ENCODE data around the gene ZDHHC11.
"Not testable (repeated sequence)": the region's sequence is repeated elsewhere in the genome, so short reads cannot be mapped to it uniquely, and the experiment has no call there.

The ZDHHC11 gene

DNA sequence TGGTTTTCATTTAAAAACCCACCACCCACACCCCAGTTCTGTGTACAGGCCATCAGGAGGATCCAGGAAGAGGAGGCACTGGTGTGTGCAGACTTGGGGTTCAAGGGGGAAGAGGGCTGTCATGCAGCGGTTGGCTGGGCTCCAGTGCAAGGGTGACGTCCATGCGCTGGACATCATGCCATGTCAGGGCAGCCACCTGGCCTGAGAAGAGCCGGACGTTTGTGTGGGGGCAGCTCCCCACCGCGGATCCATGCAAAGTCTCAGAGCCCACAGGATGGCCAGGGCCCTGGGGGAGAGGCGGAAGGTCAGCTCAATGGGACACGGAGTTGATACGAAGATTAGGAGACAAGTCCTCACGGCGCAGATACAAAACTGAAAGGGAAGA, 30.8 kb upstream of the ZDHHC11 start:
- H3K18ac ChIP-seq (ENCODE audit: low read length) = no peak overlapping the region
- no peak overlapping the region for H3K4ac ChIP-seq (ENCODE audit: low read depth, low read length)
- no peak overlapping the region for H3K14ac ChIP-seq (ENCODE audit: low read length)
- no peaks in the 10 kb centered on the region for H3K27me3 ChIP-seq (ENCODE audit: insufficient read depth, low read length)
- no peak overlapping the region for H2BK5ac ChIP-seq (ENCODE audit: low read depth, low read length, poor library complexity)
- H3K79me2 ChIP-seq (ENCODE audit: control insufficient read depth, insufficient read depth, low read length, poor library complexity) = no peaks in the 10 kb centered on the region
- no peak overlapping the region for H4K12ac ChIP-seq (ENCODE audit: low read depth, low read length)
- no peak overlapping the region for H2AFZ ChIP-seq (ENCODE audit: insufficient read depth, low read length, poor library complexity)
- no peak overlapping the region for H3K23ac ChIP-seq (ENCODE audit: low read length)
- H4K91ac ChIP-seq (ENCODE audit: low read depth, low read length) = no peak overlapping the region
- no peak overlapping the region for H2AK5ac ChIP-seq (ENCODE audit: low read length)
- no peaks in the 10 kb centered on the region for H3K79me1 ChIP-seq (ENCODE audit: low read length)
- no peak overlapping the region for H3K27ac ChIP-seq (ENCODE audit: low read depth, low read length)
- no peak overlapping the region for H4K8ac ChIP-seq (ENCODE audit: low read depth, low read length)
- no peaks in the 10 kb centered on the region for H3K4me1 ChIP-seq (ENCODE audit: control insufficient read depth in 1 of 2, insufficient read depth in 2 of 2, low read length in 2 of 2)
- no peak overlapping the region for H3K4me2 ChIP-seq (ENCODE audit: low read length)
- no CpG with 5 or more reads among the region's 12 CpGs for WGBS (ENCODE audit: extremely low coverage, insufficient coverage, insufficient read length)
- no peak overlapping the region for H3K4me3 ChIP-seq (ENCODE audit: low read depth, low read length)
- DNase-seq = no peak
- H3K9ac ChIP-seq (ENCODE audit: low read length) = no peak overlapping the region
- no peak overlapping the region for H2BK12ac ChIP-seq (ENCODE audit: low read length)
- H3K9me3 ChIP-seq (ENCODE audit: insufficient read depth, low read depth, low read length) = peaks cover 3% of the 10 kb centered on the region
- no peak overlapping the region for H2BK120ac ChIP-seq (ENCODE audit: insufficient read depth, low read length, poor library complexity)
- H3K36me3 ChIP-seq (ENCODE audit: control insufficient read depth in 1 of 2, insufficient read depth in 2 of 2, low read length in 2 of 2) = peaks cover 71 to 76% of the 10 kb centered on the region in 2 experiments

DNA sequence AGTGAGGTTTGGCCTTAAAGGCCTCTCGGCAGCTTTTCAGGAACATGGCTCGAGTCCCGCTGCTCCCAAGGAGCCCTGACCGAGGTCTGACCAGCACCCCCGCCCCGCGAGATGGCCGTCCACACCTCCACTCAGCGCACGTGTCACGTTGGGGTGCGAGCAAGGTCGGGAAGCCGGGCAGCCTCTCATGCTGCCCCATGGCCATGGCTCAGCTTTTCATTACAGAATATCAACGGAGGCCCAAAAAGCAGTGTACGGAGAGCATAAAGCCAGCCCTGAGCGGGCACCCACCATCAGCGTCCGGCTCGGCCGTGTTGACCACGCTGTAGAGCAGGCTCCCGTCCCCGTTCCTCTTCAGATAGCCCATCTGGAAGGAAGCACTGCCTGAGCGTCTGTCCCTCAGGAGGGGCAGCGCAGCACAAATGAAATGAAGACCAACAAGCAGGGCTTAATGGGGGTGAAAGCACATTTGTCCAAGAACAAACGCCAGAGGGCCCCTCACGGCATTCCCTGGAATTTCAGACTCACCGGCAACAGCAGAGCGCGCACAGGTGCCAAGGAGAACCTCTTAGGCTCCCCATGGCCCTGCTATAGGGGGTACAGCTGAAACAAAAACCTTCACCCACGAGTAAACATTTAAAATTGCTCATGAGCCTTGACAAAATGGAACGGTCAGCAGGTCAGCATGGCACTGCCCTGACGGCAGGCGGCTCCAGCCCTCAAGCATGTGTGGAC, 30.2 kb upstream of the ZDHHC11 start:
- no CpG with 5 or more reads among the region's 35 CpGs for WGBS (ENCODE audit: extremely low coverage, insufficient coverage, insufficient read length)

DNA sequence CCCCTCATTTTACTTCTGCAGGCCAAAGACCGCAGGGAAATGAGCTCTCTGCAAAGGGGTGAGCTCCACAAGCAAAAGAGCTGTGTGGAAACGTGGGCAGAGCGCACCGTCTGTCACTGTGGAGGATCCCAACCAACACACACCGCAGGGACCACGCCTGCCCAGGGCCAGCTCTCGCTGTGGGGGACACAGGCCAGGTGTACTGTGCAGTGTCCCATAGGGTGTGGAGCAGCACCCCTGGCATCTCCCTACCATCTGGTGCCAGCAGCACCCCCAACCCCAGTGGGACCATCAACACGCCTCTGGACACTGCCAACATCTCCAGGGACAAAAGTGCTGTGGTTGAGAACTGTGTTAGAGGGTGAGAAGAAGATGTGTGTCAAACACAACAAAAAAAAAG, 27.9 kb upstream of the ZDHHC11 start:
- not testable (repeated sequence) for H4K12ac ChIP-seq (ENCODE audit: low read depth, low read length); H3K79me2 ChIP-seq (ENCODE audit: control insufficient read depth, insufficient read depth, low read length, poor library complexity); H4K8ac ChIP-seq (ENCODE audit: low read depth, low read length); H3K23ac ChIP-seq (ENCODE audit: low read length); H3K4me2 ChIP-seq (ENCODE audit: low read length); H3K79me1 ChIP-seq (ENCODE audit: low read length); H3K27me3 ChIP-seq (ENCODE audit: insufficient read depth, low read length); H2BK120ac ChIP-seq (ENCODE audit: insufficient read depth, low read length, poor library complexity); H3K4ac ChIP-seq (ENCODE audit: low read depth, low read length); H3K4me3 ChIP-seq (ENCODE audit: low read depth, low read length); H3K4me1 ChIP-seq (ENCODE audit: control insufficient read depth in 1 of 2, insufficient read depth in 2 of 2, low read length in 2 of 2); H2AK5ac ChIP-seq (ENCODE audit: low read length); H3K9me3 ChIP-seq (ENCODE audit: insufficient read depth, low read depth, low read length); H3K14ac ChIP-seq (ENCODE audit: low read length); H4K91ac ChIP-seq (ENCODE audit: low read depth, low read length); H3K9ac ChIP-seq (ENCODE audit: low read length); H3K27ac ChIP-seq (ENCODE audit: low read depth, low read length); H2AFZ ChIP-seq (ENCODE audit: insufficient read depth, low read length, poor library complexity); H3K18ac ChIP-seq (ENCODE audit: low read length); H2BK12ac ChIP-seq (ENCODE audit: low read length); DNase-seq; H2BK5ac ChIP-seq (ENCODE audit: low read depth, low read length, poor library complexity)
- WGBS (ENCODE audit: extremely low coverage, insufficient coverage, insufficient read length) = no CpG with 5 or more reads among the region's 8 CpGs
- peaks cover 63 to 69% of the 10 kb centered on the region in 2 experiments for H3K36me3 ChIP-seq (ENCODE audit: control insufficient read depth in 1 of 2, insufficient read depth in 2 of 2, low read length in 2 of 2)

More for the DNA sequence above, 30.2 kb upstream of the ZDHHC11 start:
- no peak overlapping the region for H4K91ac ChIP-seq (ENCODE audit: low read depth, low read length)
- no peak overlapping the region for H2BK5ac ChIP-seq (ENCODE audit: low read depth, low read length, poor library complexity)
- no peak overlapping the region for H3K23ac ChIP-seq (ENCODE audit: low read length)
- no peaks in the 10 kb centered on the region for H3K4me1 ChIP-seq (ENCODE audit: control insufficient read depth in 1 of 2, insufficient read depth in 2 of 2, low read length in 2 of 2)
- H3K9ac ChIP-seq (ENCODE audit: low read length) = no peak overlapping the region
- H2BK120ac ChIP-seq (ENCODE audit: insufficient read depth, low read length, poor library complexity) = no peak overlapping the region
- no peak overlapping the region for H2BK12ac ChIP-seq (ENCODE audit: low read length)
- no peak overlapping the region for H3K18ac ChIP-seq (ENCODE audit: low read length)
- no peak overlapping the region for H2AFZ ChIP-seq (ENCODE audit: insufficient read depth, low read length, poor library complexity)
- H3K27ac ChIP-seq (ENCODE audit: low read depth, low read length) = no peak overlapping the region
- no peak for DNase-seq
- no peaks in the 10 kb centered on the region for H3K79me2 ChIP-seq (ENCODE audit: control insufficient read depth, insufficient read depth, low read length, poor library complexity)
- no peaks in the 10 kb centered on the region for H3K27me3 ChIP-seq (ENCODE audit: insufficient read depth, low read length)
- H3K4me3 ChIP-seq (ENCODE audit: low read depth, low read length) = no peak overlapping the region
- H4K8ac ChIP-seq (ENCODE audit: low read depth, low read length) = no peak overlapping the region
- H3K4me2 ChIP-seq (ENCODE audit: low read length) = no peak overlapping the region
- H4K12ac ChIP-seq (ENCODE audit: low read depth, low read length) = no peak overlapping the region
- no peaks in the 10 kb centered on the region for H3K79me1 ChIP-seq (ENCODE audit: low read length)
- H3K14ac ChIP-seq (ENCODE audit: low read length) = no peak overlapping the region
- no peak overlapping the region for H2AK5ac ChIP-seq (ENCODE audit: low read length)
- H3K9me3 ChIP-seq (ENCODE audit: insufficient read depth, low read depth, low read length) = peaks cover 3% of the 10 kb centered on the region
- no peak overlapping the region for H3K4ac ChIP-seq (ENCODE audit: low read depth, low read length)
- H3K36me3 ChIP-seq (ENCODE audit: control insufficient read depth in 1 of 2, insufficient read depth in 2 of 2, low read length in 2 of 2) = peaks cover 69 to 75% of the 10 kb centered on the region in 2 experiments

DNA sequence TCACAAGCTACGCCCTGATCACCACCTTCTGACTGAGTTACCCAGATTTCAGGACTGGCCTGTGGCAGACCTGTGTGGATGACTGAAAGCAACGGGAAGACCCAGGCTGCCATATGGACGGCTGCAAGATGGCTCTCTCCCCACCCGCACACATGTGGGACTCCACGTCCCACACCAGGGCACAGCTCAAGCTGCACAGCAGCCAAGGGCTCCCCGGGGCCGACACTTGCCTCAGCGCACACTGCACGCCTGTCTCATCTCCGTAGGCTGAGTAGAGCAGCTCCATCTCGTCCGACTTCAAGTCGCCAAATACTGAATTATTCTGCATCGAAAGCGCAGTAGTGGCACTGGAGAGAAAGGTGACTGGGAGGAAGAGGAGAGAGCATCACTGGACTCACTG, 27.3 kb upstream of the ZDHHC11 start:
- no peak overlapping the region for H4K12ac ChIP-seq (ENCODE audit: low read depth, low read length)

More for the DNA sequence above, 27.3 kb upstream of the ZDHHC11 start:
- H3K79me1 ChIP-seq (ENCODE audit: low read length) = no peaks in the 10 kb centered on the region
- no peak overlapping the region for H3K4me2 ChIP-seq (ENCODE audit: low read length)
- no peaks in the 10 kb centered on the region for H3K27me3 ChIP-seq (ENCODE audit: insufficient read depth, low read length)
- DNase-seq = no peak
- H4K91ac ChIP-seq (ENCODE audit: low read depth, low read length) = no peak overlapping the region
- no peaks in the 10 kb centered on the region for H3K4me1 ChIP-seq (ENCODE audit: control insufficient read depth in 1 of 2, insufficient read depth in 2 of 2, low read length in 2 of 2)
- peak overlapping the region; percentile 30 for H3K18ac ChIP-seq (ENCODE audit: low read length)
- H2AFZ ChIP-seq (ENCODE audit: insufficient read depth, low read length, poor library complexity) = no peak overlapping the region
- no peak overlapping the region for H2BK120ac ChIP-seq (ENCODE audit: insufficient read depth, low read length, poor library complexity)
- H3K4me3 ChIP-seq (ENCODE audit: low read depth, low read length) = no peak overlapping the region
- no peak overlapping the region for H4K8ac ChIP-seq (ENCODE audit: low read depth, low read length)
- H3K9me3 ChIP-seq (ENCODE audit: insufficient read depth, low read depth, low read length) = peaks cover 3% of the 10 kb centered on the region
- no peak overlapping the region for H3K9ac ChIP-seq (ENCODE audit: low read length)
- no peak overlapping the region for H3K14ac ChIP-seq (ENCODE audit: low read length)
- H2BK12ac ChIP-seq (ENCODE audit: low read length) = no peak overlapping the region
- H3K27ac ChIP-seq (ENCODE audit: low read depth, low read length) = no peak overlapping the region
- H3K79me2 ChIP-seq (ENCODE audit: control insufficient read depth, insufficient read depth, low read length, poor library complexity) = no peaks in the 10 kb centered on the region
- no peak overlapping the region for H3K4ac ChIP-seq (ENCODE audit: low read depth, low read length)
- H3K36me3 ChIP-seq (ENCODE audit: control insufficient read depth in 1 of 2, insufficient read depth in 2 of 2, low read length in 2 of 2) = peaks cover 62 to 68% of the 10 kb centered on the region in 2 experiments
- no peak overlapping the region for H3K23ac ChIP-seq (ENCODE audit: low read length)
- no CpG with 5 or more reads among the region's 15 CpGs for WGBS (ENCODE audit: extremely low coverage, insufficient coverage, insufficient read length)
- no peak overlapping the region for H2AK5ac ChIP-seq (ENCODE audit: low read length)
- no peak overlapping the region for H2BK5ac ChIP-seq (ENCODE audit: low read depth, low read length, poor library complexity)
